Measurements from ENCODE around the gene PDE6H.

GRCh38 chr12:14924541-14924940 is 48.3 kb upstream of the PDE6H start:
- TF ChIP-seq CTCF (conservative IDR thresholded peaks at IDR 0.05; ENCODE audit: low read length) (no peak), EZH2phosphoT487 (IDR thresholded peaks at IDR 0.05; ENCODE audit: borderline replicate concordance) (no peak)

Data from Loucy (cell line).